Measurements from ENCODE around the gene BMAL1. TPM values are rescaled to one million over a fixed set of nuclear protein-coding genes. Genes with fewer than 3 reads are reported as not detected.
A peak's percentile ranks its signal among the peaks of the same experiment; 100 is the strongest.

BMAL1 gene
- 10.0 and 15.3 TPM in 2 replicates for total RNA-seq (2014; rRNA removed; shearing (Covaris generic))

GRCh38 chr11:13277768-13278608 is at the start of gene BMAL1:
Gene BMAL1 (plus strand): TSS chr11:13277790. CDS start chr11:13354309, 76,519 bp downstream.
- 0 out of 2 replicates have a peak, but pooled peaks cover 12% of the 10 kb centered on the region for H3K27me3 ChIP-seq
- DNase-seq, result peak in 1 of 2 experiments; percentile 41
- no peaks in the 10 kb centered on the region for H3K9me3 ChIP-seq (replicated peaks)
- no peak within 1 kb of the TSS for H3K27ac ChIP-seq
- H3K36me3 ChIP-seq, result no peaks in the 10 kb centered on the region
- H3K4me1 ChIP-seq, result no peaks in the 10 kb centered on the region
- peak within 1 kb of the TSS; percentile 63 for H3K4me3 ChIP-seq

- no peak overlapping the region for H3K4me3 ChIP-seq
- H3K9me3 ChIP-seq (replicated peaks), result no peaks in the 10 kb centered on the region
- DNase-seq, result no peak
- H3K27me3 ChIP-seq, result 0 out of 2 replicates have a peak, but pooled peaks cover 5% of the 10 kb centered on the region
- no peaks in the 10 kb centered on the region for H3K36me3 ChIP-seq
- peaks cover 14% of the 10 kb centered on the region for H3K4me1 ChIP-seq
- H3K27ac ChIP-seq, result no peak overlapping the region
These were observed 49.0 kb upstream of the BMAL1 start for GRCh38 chr11:13228572-13228971.

- no peaks in the 10 kb centered on the region for H3K9me3 ChIP-seq (replicated peaks)
- no peaks in the 10 kb centered on the region for H3K36me3 ChIP-seq
- no peak overlapping the region for H3K4me3 ChIP-seq
- no peak overlapping the region for H3K27ac ChIP-seq
- peak in 1 of 2 experiments; percentile 35 for DNase-seq
- 0 out of 2 replicates have a peak, but pooled peaks cover 5% of the 10 kb centered on the region for H3K27me3 ChIP-seq
- H3K4me1 ChIP-seq, result peaks cover 12% of the 10 kb centered on the region; the same call in 1 of the 2 replicates
These were observed 48.5 kb upstream of the BMAL1 start for GRCh38 chr11:13229136-13229535.

GRCh38 chr11:13229711-13230318 is 47.8 kb upstream of the BMAL1 start:
- 0 out of 2 replicates have a peak, but pooled peaks cover 5% of the 10 kb centered on the region for H3K27me3 ChIP-seq
- peaks cover 12% of the 10 kb centered on the region; the same call in 1 of the 2 replicates for H3K4me1 ChIP-seq
- no peak overlapping the region for H3K4me3 ChIP-seq
- H3K36me3 ChIP-seq, result no peaks in the 10 kb centered on the region
- H3K27ac ChIP-seq, result no peak overlapping the region
- peak in 1 of 2 experiments; percentile 25 for DNase-seq
- no peaks in the 10 kb centered on the region for H3K9me3 ChIP-seq (replicated peaks)

- H3K27ac ChIP-seq, result no peak overlapping the region
- H3K9me3 ChIP-seq (replicated peaks), result no peaks in the 10 kb centered on the region
- H3K4me1 ChIP-seq, result peaks cover 12% of the 10 kb centered on the region; the same call in 1 of the 2 replicates
- H3K36me3 ChIP-seq, result no peaks in the 10 kb centered on the region
- DNase-seq, result no peak
- no peak overlapping the region for H3K4me3 ChIP-seq
- 0 out of 2 replicates have a peak, but pooled peaks cover 2% of the 10 kb centered on the region for H3K27me3 ChIP-seq
These were observed 44.3 kb upstream of the BMAL1 start for GRCh38 chr11:13233173-13233745.

- no peaks in the 10 kb centered on the region for H3K4me1 ChIP-seq
- no peaks in the 10 kb centered on the region for H3K9me3 ChIP-seq (replicated peaks)
- H3K36me3 ChIP-seq, result no peaks in the 10 kb centered on the region
- DNase-seq, result no peak
- H3K27me3 ChIP-seq, result peaks cover 6% of the 10 kb centered on the region; the same call in 1 of the 2 replicates
- H3K27ac ChIP-seq, result no peak overlapping the region
- H3K4me3 ChIP-seq, result no peak overlapping the region
These were observed 41.7 kb upstream of the BMAL1 start for GRCh38 chr11:13235895-13236294.

GRCh38 chr11:13236626-13237025 is 41.0 kb upstream of the BMAL1 start:
- H3K9me3 ChIP-seq (replicated peaks), result no peaks in the 10 kb centered on the region

GRCh38 chr11:13237761-13238160 is 39.8 kb upstream of the BMAL1 start:
- Histone ChIP-seq H3K9me3 (replicated peaks) (no peaks in the 10 kb centered on the region), H3K4me1 (no peaks in the 10 kb centered on the region), H3K27ac (no peak overlapping the region), H3K27me3 (peaks cover 4% of the 10 kb centered on the region; the same call in 1 of the 2 replicates), H3K4me3 (no peak overlapping the region), H3K36me3 (no peaks in the 10 kb centered on the region)
- no peak for DNase-seq

More at GRCh38 chr11:13236626-13237025, 41.0 kb upstream of the BMAL1 start:
- Histone ChIP-seq H3K27ac (no peak overlapping the region), H3K36me3 (no peaks in the 10 kb centered on the region), H3K27me3 (peaks cover 6% of the 10 kb centered on the region; the same call in 1 of the 2 replicates), H3K4me3 (no peak overlapping the region), H3K4me1 (no peaks in the 10 kb centered on the region)
- DNase-seq, result no peak

GRCh38 chr11:13238879-13239514 is 38.6 kb upstream of the BMAL1 start:
- Histone ChIP-seq H3K27ac (no peak overlapping the region), H3K4me1 (no peaks in the 10 kb centered on the region), H3K36me3 (no peaks in the 10 kb centered on the region), H3K27me3 (peaks cover 4% of the 10 kb centered on the region; the same call in 1 of the 2 replicates), H3K4me3 (no peak overlapping the region), H3K9me3 (replicated peaks) (no peaks in the 10 kb centered on the region)
- peak; percentile 61 to 80 for DNase-seq

- peaks cover 8% of the 10 kb centered on the region for H3K27me3 ChIP-seq
- H3K36me3 ChIP-seq, result no peaks in the 10 kb centered on the region
- no peak overlapping the region for H3K4me3 ChIP-seq
- no peaks in the 10 kb centered on the region for H3K9me3 ChIP-seq (replicated peaks)
- DNase-seq, result no peak
- H3K4me1 ChIP-seq, result no peaks in the 10 kb centered on the region
- H3K27ac ChIP-seq, result no peak overlapping the region
These were observed 35.0 kb upstream of the BMAL1 start for GRCh38 chr11:13242564-13242963.

- Histone ChIP-seq H3K27ac (no peak overlapping the region), H3K36me3 (no peaks in the 10 kb centered on the region), H3K9me3 (replicated peaks) (no peaks in the 10 kb centered on the region), H3K4me1 (no peaks in the 10 kb centered on the region), H3K4me3 (no peak overlapping the region), H3K27me3 (peaks cover 4% of the 10 kb centered on the region)
- peak in 1 of 2 experiments; percentile 26 for DNase-seq
These were observed 29.8 kb upstream of the BMAL1 start for GRCh38 chr11:13247606-13248296.

- H3K4me1 ChIP-seq, result no peaks in the 10 kb centered on the region
- no peak overlapping the region for H3K4me3 ChIP-seq
- peaks cover 4% of the 10 kb centered on the region for H3K27me3 ChIP-seq
- no peaks in the 10 kb centered on the region for H3K36me3 ChIP-seq
- H3K27ac ChIP-seq, result no peak overlapping the region
- no peaks in the 10 kb centered on the region for H3K9me3 ChIP-seq (replicated peaks)
- DNase-seq, result no peak
These were observed 28.4 kb upstream of the BMAL1 start for GRCh38 chr11:13249177-13249576.

- H3K4me3 ChIP-seq, result no peak overlapping the region
- no peak overlapping the region for H3K27ac ChIP-seq
- H3K27me3 ChIP-seq, result peaks cover 4% of the 10 kb centered on the region
- no peaks in the 10 kb centered on the region for H3K9me3 ChIP-seq (replicated peaks)
- H3K4me1 ChIP-seq, result no peaks in the 10 kb centered on the region
- H3K36me3 ChIP-seq, result no peaks in the 10 kb centered on the region
- DNase-seq, result no peak
These were observed 27.6 kb upstream of the BMAL1 start for GRCh38 chr11:13249992-13250391.

- Histone ChIP-seq H3K36me3 (no peaks in the 10 kb centered on the region), H3K4me1 (no peaks in the 10 kb centered on the region), H3K27ac (no peak overlapping the region), H3K9me3 (replicated peaks) (no peaks in the 10 kb centered on the region), H3K27me3 (no peaks in the 10 kb centered on the region), H3K4me3 (no peak overlapping the region)
- DNase-seq, result no peak
These were observed 25.6 kb upstream of the BMAL1 start for GRCh38 chr11:13251966-13252365.
